ENCODE measurements around the gene RAP1GAP. TPM values are rescaled to one million over a fixed set of nuclear protein-coding genes. Genes with fewer than 3 reads are reported as not detected.

The RAP1GAP gene
- total and polyA plus RNA-seq, 2 of the 13 experiments (the other 11 are each of a cell fraction or from before 2014, with no cell fraction given), result 11.9 to 37.5 TPM

GRCh38 chr1:21619375-21619947 lies 49.7 kb downstream of the RAP1GAP start:
- ChIA-PET POLR2A (no interaction called here), CTCF (ENCODE audit: low intra/inter-chr PET ratio, low total read pairs) (no interaction called here)
- FAIRE-seq (no peak), ATAC-seq (no peak), DNase-seq (ENCODE audit: low spot score) (no peak)
- intact Hi-C loops (cut with micrococcal nuclease; ENCODE audit: unreplicated experiment) (no loop called here), in situ Hi-C loops (cut with HindIII; ENCODE audit: extremely low pct_ligation_motif_present, low pct_unique_long_range_greater_than_20kb) (no loop called here)
- Histone ChIP-seq H3K36me3 (replicated peaks in 1 of 2; ENCODE audit: control insufficient read depth in 1 of 2, insufficient read depth in 2 of 2, low read length in 2 of 2) (peaks cover 13 to 20% of the 10 kb centered on the region in 2 experiments; a peak in 4 of 5 replicates), H4K20me1 (ENCODE audit: insufficient read depth, low read length) (peaks cover 2% of the 10 kb centered on the region; the same call in 1 of the 2 replicates), H2AFZ (ENCODE audit: low read length) (no peak overlapping the region), H3K79me2 (ENCODE audit: insufficient read depth, low read length) (peaks cover 11% of the 10 kb centered on the region), H3K27ac (ENCODE audit: extremely low read length, insufficient read depth, low read length) (no peak overlapping the region), H3K4me3 (replicated peaks in 1 of 3; ENCODE audit: insufficient read depth in 1 of 3, low read depth in 2 of 3, low read length in 3 of 3) (no peak overlapping the region), H3K4me2 (ENCODE audit: low read depth, low read length) (no peak overlapping the region), H3K4me1 (ENCODE audit: insufficient read depth, low read length) (peaks cover 26% of the 10 kb centered on the region), H3K9ac (ENCODE audit: insufficient read depth, low read depth, low read length) (no peak overlapping the region), H3K9me3 (ENCODE audit: low read length) (no peaks in the 10 kb centered on the region), H3K27me3 (ENCODE audit: control insufficient read depth in 1 of 2, insufficient read depth in 2 of 2, low read length in 2 of 2) (no peaks in the 10 kb centered on the region; a peak in 1 of 5 replicates)
- no TSS peak for BruUV-seq (replicated peaks)
- TF ChIP-seq, protein P1, sequence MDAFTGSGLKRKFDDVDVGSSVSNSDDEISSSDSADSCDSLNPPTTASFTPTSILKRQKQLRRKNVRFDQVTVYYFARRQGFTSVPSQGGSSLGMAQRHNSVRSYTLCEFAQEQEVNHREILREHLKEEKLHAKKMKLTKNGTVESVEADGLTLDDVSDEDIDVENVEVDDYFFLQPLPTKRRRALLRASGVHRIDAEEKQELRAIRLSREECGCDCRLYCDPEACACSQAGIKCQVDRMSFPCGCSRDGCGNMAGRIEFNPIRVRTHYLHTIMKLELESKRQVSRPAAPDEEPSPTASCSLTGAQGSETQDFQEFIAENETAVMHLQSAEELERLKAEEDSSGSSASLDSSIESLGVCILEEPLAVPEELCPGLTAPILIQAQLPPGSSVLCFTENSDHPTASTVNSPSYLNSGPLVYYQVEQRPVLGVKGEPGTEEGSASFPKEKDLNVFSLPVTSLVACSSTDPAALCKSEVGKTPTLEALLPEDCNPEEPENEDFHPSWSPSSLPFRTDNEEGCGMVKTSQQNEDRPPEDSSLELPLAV (CRISPR knock-in tag; conservative IDR thresholded peaks at IDR 0.05; ENCODE audit: low read depth), result no peak
- TF ChIP-seq BHLHE40 (IDR thresholded peaks at IDR 0.05; ENCODE audit: low read length), result no peak
- WGBS (ENCODE audit: low lambda C conversion rate), result 96% methylated on average over 4 of the region's 7 CpGs

GRCh38 chr1:21618561-21619374 lies 50.4 kb downstream of the RAP1GAP start:
- Histone ChIP-seq H4K20me1 (ENCODE audit: insufficient read depth, low read length) (peaks cover 2% of the 10 kb centered on the region; the same call in 1 of the 2 replicates), H3K36me3 (replicated peaks in 1 of 2; ENCODE audit: control insufficient read depth in 1 of 2, insufficient read depth in 2 of 2, low read length in 2 of 2) (peaks cover 10 to 22% of the 10 kb centered on the region in 2 experiments; a peak in 4 of 5 replicates), H3K4me3 (replicated peaks in 1 of 3; ENCODE audit: insufficient read depth in 1 of 3, low read depth in 2 of 3, low read length in 3 of 3) (no peak overlapping the region), H3K9me3 (ENCODE audit: low read length) (no peaks in the 10 kb centered on the region), H2AFZ (ENCODE audit: low read length) (no peak overlapping the region), H3K9ac (ENCODE audit: insufficient read depth, low read depth, low read length) (no peak overlapping the region), H3K27ac (ENCODE audit: extremely low read length, insufficient read depth, low read length) (no peak overlapping the region), H3K4me1 (ENCODE audit: insufficient read depth, low read length) (peaks cover 19% of the 10 kb centered on the region), H3K27me3 (ENCODE audit: control insufficient read depth in 1 of 2, insufficient read depth in 2 of 2, low read length in 2 of 2) (no peaks in the 10 kb centered on the region; a peak in 1 of 5 replicates), H3K79me2 (ENCODE audit: insufficient read depth, low read length) (peaks cover 11% of the 10 kb centered on the region), H3K4me2 (ENCODE audit: low read depth, low read length) (no peak overlapping the region)
- intact Hi-C loops (cut with micrococcal nuclease; ENCODE audit: unreplicated experiment) (no loop called here), in situ Hi-C loops (cut with HindIII; ENCODE audit: extremely low pct_ligation_motif_present, low pct_unique_long_range_greater_than_20kb) (no loop called here)
- 95% methylated on average over 19 of the region's 22 CpGs for WGBS (ENCODE audit: low lambda C conversion rate)
- ATAC-seq, result no peak
- ChIA-PET CTCF (ENCODE audit: low intra/inter-chr PET ratio, low total read pairs) (no interaction called here), POLR2A (no interaction called here)
- no peak for DNase-seq (ENCODE audit: low spot score)
- TF ChIP-seq MAF1 (CRISPR knock-in tag; IDR thresholded peaks at IDR 0.05; ENCODE audit: borderline replicate concordance) (no peak), ZSCAN29 (CRISPR knock-in tag; conservative IDR thresholded peaks at IDR 0.05) (no peak), ZNF577 (CRISPR knock-in tag; IDR thresholded peaks at IDR 0.05; ENCODE audit: borderline replicate concordance, low read depth) (no peak), DMAP1 (CRISPR knock-in tag; IDR thresholded peaks at IDR 0.05) (no peak), JARID2 (CRISPR knock-in tag; IDR thresholded peaks at IDR 0.05; ENCODE audit: insufficient replicate concordance) (no peak), PAF1 (CRISPR knock-in tag; IDR thresholded peaks at IDR 0.05) (no peak), NFKB2 (CRISPR knock-in tag; IDR thresholded peaks at IDR 0.05; ENCODE audit: borderline replicate concordance) (no peak), SP140L (CRISPR knock-in tag; IDR thresholded peaks at IDR 0.05; ENCODE audit: borderline replicate concordance) (no peak), ATAD3A (CRISPR knock-in tag; IDR thresholded peaks at IDR 0.05) (no peak)
- TF ChIP-seq, protein P2, sequence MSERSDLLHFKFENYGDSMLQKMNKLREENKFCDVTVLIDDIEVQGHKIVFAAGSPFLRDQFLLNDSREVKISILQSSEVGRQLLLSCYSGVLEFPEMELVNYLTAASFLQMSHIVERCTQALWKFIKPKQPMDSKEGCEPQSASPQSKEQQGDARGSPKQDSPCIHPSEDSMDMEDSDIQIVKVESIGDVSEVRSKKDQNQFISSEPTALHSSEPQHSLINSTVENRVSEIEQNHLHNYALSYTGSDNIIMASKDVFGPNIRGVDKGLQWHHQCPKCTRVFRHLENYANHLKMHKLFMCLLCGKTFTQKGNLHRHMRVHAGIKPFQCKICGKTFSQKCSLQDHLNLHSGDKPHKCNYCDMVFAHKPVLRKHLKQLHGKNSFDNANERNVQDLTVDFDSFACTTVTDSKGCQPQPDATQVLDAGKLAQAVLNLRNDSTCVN (CRISPR knock-in tag; IDR thresholded peaks at IDR 0.05; ENCODE audit: borderline replicate concordance), result no peak
- no peak for FAIRE-seq
- BruUV-seq (replicated peaks), result no TSS peak

Measured in HepG2 (cell line).